GM19372 (cell line): ENCODE results near the gene GSTA3.
"Not testable (repeated sequence)": the region's sequence is repeated elsewhere in the genome, so short reads cannot be mapped to it uniquely, and the experiment has no call there.

Source experiments
- ATAC-seq: cut with Tn5 transposase; IDR thresholded peaks from one replicate; pipeline ENCODE4 v1.9.1; 2021; ENCODE audit warnings: mild to moderate bottlenecking, low read depth, moderate library complexity; ENCODE audit not compliant: unreplicated experiment

Gene GSTA3

GRCh38 chr6:52909531-52909930 is at the start of gene GSTA3:
GSTA3 (minus strand) TSS chr6:52909698; CDS start chr6:52905834, 3,864 bp downstream.
- ATAC-seq, result no peak

- no peak for ATAC-seq
These were observed 49.2 kb upstream of the GSTA3 start for GRCh38 chr6:52958546-52959255.

GRCh38 chr6:52955871-52956270 is 46.4 kb upstream of the GSTA3 start:
- ATAC-seq, result no peak

- ATAC-seq, result no peak
These were observed 44.7 kb upstream of the GSTA3 start for GRCh38 chr6:52953911-52954839.

- ATAC-seq, result no peak
These were observed 36.8 kb upstream of the GSTA3 start for GRCh38 chr6:52946306-52946705.

- ATAC-seq, result not testable (repeated sequence)
These were observed 33.3 kb upstream of the GSTA3 start for GRCh38 chr6:52942821-52943220.

GRCh38 chr6:52942221-52942620 is 32.7 kb upstream of the GSTA3 start:
- ATAC-seq, result no peak

- ATAC-seq, result no peak
These were observed 28.4 kb upstream of the GSTA3 start for GRCh38 chr6:52937908-52938307.

- ATAC-seq, result no peak
These were observed 24.3 kb upstream of the GSTA3 start for GRCh38 chr6:52933778-52934177.

GRCh38 chr6:52931351-52931750 is 21.9 kb upstream of the GSTA3 start:
- ATAC-seq, result no peak

GRCh38 chr6:52929321-52930164 is 20.0 kb upstream of the GSTA3 start:
- no peak for ATAC-seq

- ATAC-seq, result no peak
These were observed 18.0 kb upstream of the GSTA3 start for GRCh38 chr6:52927451-52927850.

GRCh38 chr6:52925919-52926792 is 16.7 kb upstream of the GSTA3 start:
- ATAC-seq, result no peak

GRCh38 chr6:52925042-52925441 is 15.5 kb upstream of the GSTA3 start:
- ATAC-seq, result no peak

GRCh38 chr6:52923689-52924088 is 14.2 kb upstream of the GSTA3 start:
- ATAC-seq, result not testable (repeated sequence)

GRCh38 chr6:52922161-52922560 is 12.7 kb upstream of the GSTA3 start:
- ATAC-seq, result no peak

GRCh38 chr6:52921743-52922142 is 12.2 kb upstream of the GSTA3 start:
- no peak for ATAC-seq

- not testable (repeated sequence) for ATAC-seq
These were observed 10.0 kb upstream of the GSTA3 start for GRCh38 chr6:52919511-52919910.

- not testable (repeated sequence) for ATAC-seq
These were observed 9.3 kb upstream of the GSTA3 start for GRCh38 chr6:52918771-52919170.
